IPS DF 19.7 (cell line): Measurements from ENCODE around the gene RPS15.
"Not testable (repeated sequence)": the region's sequence is repeated elsewhere in the genome, so short reads cannot be mapped to it uniquely, and the experiment has no call there.

Experiments used
- DNase-seq: peaks from one replicate; pipeline ENCODE4 v3.0.0-alpha.2; 2013; ENCODE audit warnings: low read depth, low spot score

Gene RPS15

GRCh38 chr19:1418951-1419738 is 19.1 kb upstream of the RPS15 start:
- no peak for DNase-seq

DNA sequence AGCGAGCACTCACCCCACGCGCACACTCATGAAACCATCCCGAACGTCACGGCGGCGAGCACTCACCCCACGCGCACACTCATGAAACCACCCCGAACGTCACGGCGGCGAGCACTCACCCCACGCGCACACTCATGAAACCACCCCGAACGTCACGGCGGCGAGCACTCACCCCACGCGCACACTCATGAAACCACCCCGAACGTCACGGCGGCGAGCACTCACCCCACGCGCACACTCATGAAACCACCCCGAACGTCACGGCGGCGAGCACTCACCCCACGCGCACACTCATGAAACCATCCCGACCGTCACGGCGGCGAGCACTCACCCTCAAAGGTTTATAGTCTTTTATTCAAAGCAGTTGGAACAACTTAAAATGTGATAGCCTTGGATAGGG is 18.1 kb upstream of the RPS15 start:
- not testable (repeated sequence) for DNase-seq

DNA sequence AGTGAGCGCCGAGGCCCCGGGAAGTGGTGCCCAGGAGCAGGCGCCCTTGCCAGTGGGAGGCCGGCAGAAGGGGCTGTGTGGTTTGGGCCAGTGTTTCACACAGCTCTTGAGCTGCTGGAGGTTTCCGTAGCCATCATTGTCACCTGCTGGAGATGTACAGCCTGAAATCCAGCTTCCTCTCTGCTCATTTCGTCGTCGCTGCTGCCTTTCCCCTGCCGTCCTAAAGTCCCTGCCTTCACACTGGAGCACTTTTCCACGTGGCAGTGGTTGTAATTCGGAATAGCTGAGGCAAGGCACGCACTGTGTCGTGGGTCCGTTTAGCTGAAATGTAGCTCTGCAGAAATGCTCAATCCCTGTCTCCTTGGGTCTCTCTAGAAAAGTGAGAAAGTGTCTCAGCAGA is 17.6 kb upstream of the RPS15 start:
- DNase-seq = no peak

GRCh38 chr19:1421218-1421957 is 16.8 kb upstream of the RPS15 start:
- no peak for DNase-seq

GRCh38 chr19:1421958-1422305 is 16.3 kb upstream of the RPS15 start:
- no peak for DNase-seq

DNA sequence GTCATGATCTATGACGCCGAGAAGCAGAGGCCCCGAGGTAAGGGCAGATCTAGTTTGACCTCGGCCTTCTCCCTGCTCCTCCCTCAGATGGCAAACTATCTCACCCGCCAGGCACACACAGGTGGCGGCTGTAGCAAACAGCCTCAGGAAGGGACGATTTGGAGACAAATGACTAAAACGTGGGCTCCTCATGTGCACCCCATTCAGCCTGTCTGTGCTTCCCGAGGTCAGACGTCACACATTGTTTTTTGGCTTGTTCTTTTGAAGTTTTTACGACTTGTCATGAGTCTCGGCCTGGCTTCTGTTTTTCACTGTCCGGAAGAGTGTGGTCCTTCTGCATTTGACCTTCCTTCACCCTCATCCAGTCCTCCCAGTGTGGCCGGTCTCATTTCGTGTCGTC is 15.8 kb upstream of the RPS15 start:
- no peak for DNase-seq

DNA sequence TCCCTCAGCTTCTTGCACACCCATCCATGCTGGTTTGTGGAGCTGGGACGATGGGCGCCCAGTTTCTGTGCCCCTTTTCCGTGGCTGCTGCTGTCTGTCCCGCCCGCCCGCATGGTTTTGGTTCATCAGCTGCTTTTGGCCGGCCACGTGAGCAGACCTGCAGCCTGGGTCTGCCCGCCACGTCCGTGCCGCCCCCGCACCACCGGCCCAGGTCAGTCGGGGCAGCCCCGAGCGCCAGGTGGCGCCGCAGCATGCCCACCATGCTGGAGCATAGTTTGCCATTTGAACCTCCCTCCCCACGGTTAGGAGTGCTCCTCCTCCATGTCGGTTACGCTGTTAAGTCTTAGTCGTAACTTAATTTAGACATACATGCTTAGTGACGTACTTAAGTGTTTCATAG is 15.3 kb upstream of the RPS15 start:
- DNase-seq = no peak

GRCh38 chr19:1423436-1424191 is 14.6 kb upstream of the RPS15 start:
- DNase-seq = no peak

GRCh38 chr19:1424192-1424955 is 13.8 kb upstream of the RPS15 start:
- DNase-seq = no peak

GRCh38 chr19:1425102-1425837 is 12.9 kb upstream of the RPS15 start:
- DNase-seq = no peak

- DNase-seq = no peak
These were observed 12.3 kb upstream of the RPS15 start for GRCh38 chr19:1425902-1426301.

DNA sequence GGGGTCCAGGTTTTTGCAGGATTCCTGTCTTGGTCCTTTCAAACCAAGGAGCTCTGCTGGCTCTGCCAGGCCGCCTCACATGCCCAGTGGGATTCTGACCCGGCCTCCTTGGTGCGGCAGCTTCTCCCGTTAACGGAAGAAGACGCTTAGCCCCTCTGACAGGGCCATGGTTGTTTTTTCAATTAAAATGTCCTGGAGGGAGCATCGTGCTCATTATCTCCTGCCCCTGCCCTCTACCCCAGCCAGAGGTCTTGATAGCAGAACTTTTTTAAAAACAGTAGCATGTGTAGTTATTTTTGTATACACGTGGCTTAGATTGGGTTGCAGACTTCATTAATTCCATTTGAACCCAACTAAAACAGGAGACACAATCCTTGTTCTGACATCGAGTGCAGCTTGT is 11.5 kb upstream of the RPS15 start:
- no peak for DNase-seq

GRCh38 chr19:1427221-1427920 is 10.8 kb upstream of the RPS15 start:
- no peak for DNase-seq

DNA sequence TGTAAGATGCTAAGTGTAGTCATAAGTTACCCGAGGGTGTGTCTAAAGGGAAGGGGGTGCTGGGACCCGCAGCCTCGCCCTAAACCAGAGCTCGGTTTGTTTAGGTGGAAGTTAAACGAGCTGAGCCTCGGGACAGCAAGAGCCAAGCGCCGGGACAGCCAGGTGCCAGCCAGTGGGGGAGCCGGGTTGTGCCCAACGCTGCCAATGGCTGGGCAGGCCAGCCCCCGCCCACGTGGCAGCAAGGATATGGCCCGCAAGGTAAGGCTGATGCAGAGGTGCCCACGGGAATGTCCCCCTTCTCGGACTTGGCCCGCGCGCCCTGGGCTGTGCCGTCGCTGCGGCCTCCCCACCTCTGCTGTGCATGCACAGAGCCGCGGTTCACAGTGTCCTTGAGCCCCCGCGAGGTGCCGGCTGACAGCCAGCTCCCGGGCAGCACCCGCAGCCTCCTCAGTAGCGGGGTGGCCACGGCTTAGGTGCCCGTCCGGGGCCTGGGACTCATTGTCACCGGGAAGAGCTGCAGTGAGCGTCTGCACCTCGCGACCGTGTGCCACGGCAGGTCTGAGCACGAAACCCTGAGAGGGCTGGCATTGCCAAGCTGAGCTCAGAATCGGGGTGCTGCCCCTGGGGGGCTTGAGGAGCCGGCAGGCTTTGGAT is 9.3 kb upstream of the RPS15 start:
- no peak for DNase-seq

GRCh38 chr19:1429750-1430149 is 8.4 kb upstream of the RPS15 start:
- DNase-seq = no peak

DNA sequence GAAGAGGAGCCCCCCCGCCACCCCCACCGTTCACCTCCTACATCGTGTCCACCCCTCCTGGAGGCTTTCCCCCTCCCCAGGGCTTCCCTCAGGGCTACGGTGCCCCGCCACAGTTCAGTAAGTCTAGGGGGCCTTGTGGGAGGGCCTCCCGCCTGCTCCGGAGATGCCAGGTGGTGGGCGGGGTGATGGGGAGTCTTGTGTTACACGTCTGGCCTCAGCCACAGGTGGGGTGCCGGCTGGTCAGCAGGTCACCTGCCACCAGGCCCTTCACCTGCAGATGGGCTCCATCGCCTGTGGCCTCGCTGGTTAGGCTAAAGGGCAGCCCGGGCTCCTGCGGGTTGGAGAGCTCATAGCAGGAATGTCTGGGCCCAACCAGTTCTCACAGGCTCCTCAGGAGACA is 8.0 kb upstream of the RPS15 start:
- no peak for DNase-seq

GRCh38 chr19:1431759-1432506 is 6.3 kb upstream of the RPS15 start:
- no peak for DNase-seq

DNA sequence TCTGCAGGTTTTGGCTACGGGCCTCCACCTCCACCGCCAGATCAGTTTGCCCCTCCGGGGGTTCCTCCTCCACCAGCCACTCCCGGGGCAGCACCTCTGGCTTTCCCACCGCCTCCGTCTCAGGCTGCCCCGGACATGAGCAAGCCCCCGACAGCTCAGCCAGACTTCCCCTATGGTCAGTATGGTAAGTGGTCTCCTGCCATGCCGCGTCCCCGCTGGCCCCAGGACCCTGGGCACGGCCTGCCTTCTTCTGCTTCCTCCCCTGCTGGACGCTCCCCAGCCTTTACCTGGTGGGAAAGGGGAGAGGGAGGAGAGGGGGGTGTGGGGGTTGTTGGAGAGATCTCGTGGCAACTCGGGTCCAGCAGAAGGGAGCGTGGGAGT is 5.7 kb upstream of the RPS15 start:
- no peak for DNase-seq
